Prostate gland (tissue), 2 donors: ENCODE data around the gene SFT2D1.

Experiments
- CTCF ChIP-seq, 4 experiments: fragments of 200-600 bp in 2 of 4; fragments of 450-650 bp in 2 of 4; sonication (generic) in 2 of 4; IDR thresholded peaks; 1 replicate in 3 of 4; 2 replicates in 1 of 4; pipeline ENCODE4 v1.5.1; 2016 to 2019; ENCODE audit warnings: antibody characterized with exemption in 4 of 4, mild to moderate bottlenecking in 2 of 4, moderate library complexity in 2 of 4
- POLR2A ChIP-seq: fragments of 450-650 bp; IDR thresholded peaks from one replicate; pipeline ENCODE4 v1.6.1; 2016; ENCODE audit warnings: antibody characterized with exemption, mild to moderate bottlenecking
- POLR2AphosphoS5 ChIP-seq: sonication (generic); formaldehyde crosslinking; IDR thresholded peaks from one replicate; pipeline ENCODE4 v1.6.1; 2017; ENCODE audit warnings: antibody characterized with exemption

- TF ChIP-seq CTCF (IDR thresholded peaks at IDR 0.05) (no peak), POLR2A (no peak), POLR2AphosphoS5 (no peak)
Observed at GRCh38 chr6:166323395-166323794, 18.9 kb downstream of the SFT2D1 start.
